HCT116 (cell line): Measurements from ENCODE around the gene TSPEAR. TPM values are rescaled to one million over a fixed set of nuclear protein-coding genes. Genes with fewer than 3 reads are reported as not detected.

Source experiments
- ATAC-seq: fragments of 200-7000 bp; cut with Tn5 transposase; 2 replicates; pipeline ENCODE4 v1.9.1; 2020; ENCODE audit warnings: mild to moderate bottlenecking, moderate library complexity
- BruUV-seq: library from RNA; stranded (reverse); fragments of 400-500 nt; replicated peaks from 2 replicates; lab custom pipeline; 2021; lab: Mats Ljungman, UMichigan
- CTCF ChIA-PET: fragments of 300-600 bp; sonication (Branson Sonifier 250); formaldehyde crosslinking; loops from one replicate; lab custom pipeline; 2021; ENCODE audit warnings: antibody characterized with exemption; lab: Charles Lee
- POLR2A ChIA-PET: fragments of 300-600, 350-600 bp; sonication (Branson Sonifier 250); formaldehyde crosslinking; loops from one replicate; lab custom pipeline; 2021; ENCODE audit warnings: antibody characterized with exemption; lab: Charles Lee
- RAD21 ChIA-PET, 2 experiments: fragments of 300-600 bp; sonication (Branson Sonifier 250); formaldehyde crosslinking; loops; one replicate each; lab custom pipeline; 2023; ENCODE audit warnings: low total read pairs in 2 of 2; ENCODE audit not compliant: uncharacterized antibody in 2 of 2, unreplicated experiment in 2 of 2, low non-redundant PET in 1 of 2; lab: Charles Lee
- DNase-seq: peaks from one replicate; pipeline ENCODE4 v3.0.0-alpha.2; 2010; ENCODE audit warnings: low read depth, low spot score
- H2AFZ ChIP-seq: fragments of 200-600 bp; shearing (Covaris generic), sonication (generic); 2 replicates; pipeline ENCODE4 v1.6.1; 2017; ENCODE audit warnings: low read depth, mixed run types, mixed read lengths, antibody characterized with exemption, low read length; ENCODE audit not compliant: poor library complexity, severe bottlenecking
- H3K27ac ChIP-seq: 2 replicates; pipeline ENCODE4 v1.5.1; 2012; ENCODE audit warnings: low read depth, low read length
- H3K27me3 ChIP-seq: fragments of 200-600 bp; sonication (generic); 2 replicates; pipeline ENCODE4 v1.6.1; 2016; ENCODE audit warnings: mixed run types, low read length, mixed read lengths; ENCODE audit not compliant: insufficient read depth
- H3K36me3 ChIP-seq, 2 experiments: fragments of 200-500 bp in 1 of 2; fragments of 200-600 bp in 1 of 2; sonication (Bioruptor generic) in 1 of 2; sonication (generic) in 1 of 2; 2 replicates each; pipeline versions ENCODE4 v1.5.1 to v1.6.1; 2014 to 2016; ENCODE audit warnings: low read length in 2 of 2, inconsistent platforms in 1 of 2, mixed read lengths in 1 of 2, mixed run types in 1 of 2; ENCODE audit not compliant: insufficient read depth in 2 of 2, control insufficient read depth in 1 of 2
- H3K4me1 ChIP-seq, 2 experiments: fragments of 200-600 bp in 1 of 2; sonication (generic) in 1 of 2; 2 replicates each; pipeline versions ENCODE4 v1.5.1 to v1.6.1; 2012 to 2017; ENCODE audit warnings: low read length in 2 of 2, inconsistent platforms in 1 of 2, mild to moderate bottlenecking in 1 of 2, mixed read lengths in 1 of 2, mixed run types in 1 of 2, moderate library complexity in 1 of 2; ENCODE audit not compliant: insufficient read depth in 2 of 2, control insufficient read depth in 1 of 2
- H3K4me2 ChIP-seq: fragments of 200-600 bp; sonication (generic); 2 replicates; pipeline ENCODE4 v1.6.1; 2017; ENCODE audit warnings: mixed run types, low read length, mixed read lengths
- H3K4me3 ChIP-seq, 2 experiments: fragments of 200-600 bp in 1 of 2; sonication (generic) in 1 of 2; replicated peaks in 1 of 2; 2 replicates each; pipeline ENCODE4 v1.5.1; 2011 to 2016; ENCODE audit warnings: low read length in 2 of 2, control low read depth in 1 of 2, low read depth in 1 of 2, mild to moderate bottlenecking in 1 of 2, mixed read lengths in 1 of 2, mixed run types in 1 of 2
- H3K79me2 ChIP-seq: fragments of 200-600 bp; sonication (generic); 2 replicates; pipeline ENCODE4 v1.6.1; 2017; ENCODE audit warnings: mild to moderate bottlenecking, mixed run types, low read length, moderate library complexity, mixed read lengths; ENCODE audit not compliant: insufficient read depth
- H3K9ac ChIP-seq: fragments of 200-600 bp; sonication (generic); 2 replicates; pipeline ENCODE4 v1.6.1; 2016; ENCODE audit warnings: low read length, mixed read lengths
- H3K9me2 ChIP-seq: fragments of 200-600 bp; sonication (generic), shearing (Covaris generic); 2 replicates; pipeline ENCODE4 v1.6.1; 2017; ENCODE audit warnings: mixed run types, mild to moderate bottlenecking, moderate library complexity; ENCODE audit not compliant: insufficient read depth
- H3K9me3 ChIP-seq, 2 experiments: fragments of 200-500 bp in 1 of 2; fragments of 200-600 bp in 1 of 2; sonication (Bioruptor generic) in 1 of 2; sonication (generic) in 1 of 2; 2 replicates each; pipeline ENCODE4 v1.6.1; 2014 to 2017; ENCODE audit warnings: low read length in 2 of 2, mixed read lengths in 2 of 2, inconsistent platforms in 1 of 2, low read depth in 1 of 2, mild to moderate bottlenecking in 1 of 2, mixed run types in 1 of 2, moderate library complexity in 1 of 2; ENCODE audit not compliant: control insufficient read depth in 1 of 2, insufficient read depth in 1 of 2
- H4K20me1 ChIP-seq: fragments of 200-600 bp; sonication (generic), shearing (Covaris generic); 2 replicates; pipeline ENCODE4 v1.6.1; 2017; ENCODE audit warnings: mixed run types, mild to moderate bottlenecking, moderate library complexity; ENCODE audit not compliant: insufficient read depth
- CBX3 ChIP-seq: IDR thresholded peaks from 2 replicates; pipeline ENCODE4 v1.6.1; 2012; ENCODE audit warnings: low read depth
- CEBPB ChIP-seq: IDR thresholded peaks from 2 replicates; pipeline ENCODE4 v1.6.1; 2012; ENCODE audit warnings: low read depth
- EGR1 ChIP-seq: IDR thresholded peaks from 2 replicates; pipeline ENCODE4 v1.6.1; 2012; ENCODE audit warnings: low read depth
- ELF1 ChIP-seq: IDR thresholded peaks from 2 replicates; pipeline ENCODE4 v1.6.1; 2012; ENCODE audit warnings: low read depth, borderline replicate concordance
- EZH2 ChIP-seq: fragments of 200-600 bp; sonication (generic); IDR thresholded peaks from 2 replicates; pipeline ENCODE4 v1.6.1; 2017; ENCODE audit warnings: antibody characterized with exemption, mixed run types
- FOSL1 ChIP-seq: IDR thresholded peaks from 2 replicates; pipeline ENCODE4 v1.6.1; 2012; ENCODE audit warnings: low read depth
- SIN3A ChIP-seq: IDR thresholded peaks from 2 replicates; pipeline ENCODE4 v1.6.1; 2012; ENCODE audit warnings: low read depth
- SP1 ChIP-seq: IDR thresholded peaks from 2 replicates; pipeline ENCODE4 v1.6.1; 2012; ENCODE audit warnings: low read depth
- intact Hi-C: fragments of 100-400 bp; cut with micrococcal nuclease; formaldehyde crosslinking; loops from 2 replicates; pipeline ENCODE4 v1.10.0; 2022
- total RNA-seq: library from RNA; stranded (reverse); gene quantifications from one replicate; pipeline ENCODE4 v1.2.1, GENCODE V29; 2021; ENCODE audit not compliant: unreplicated experiment
- TF ChIP-seq, protein P1 (sequence below): IDR thresholded peaks from 2 replicates; pipeline ENCODE4 v1.6.1; 2012
- TF ChIP-seq, protein P2 (sequence below), 3 experiments: fragments of 200-600 bp in 1 of 3; sonication (generic) in 1 of 3; IDR thresholded peaks in 2 of 3; conservative IDR thresholded peaks in 1 of 3; 2 replicates each; pipeline ENCODE4 v1.5.1; 2012 to 2017; ENCODE audit warnings: low read depth in 2 of 3, low read length in 2 of 3, antibody characterized with exemption in 1 of 3, borderline replicate concordance in 1 of 3, control low read depth in 1 of 3, mild to moderate bottlenecking in 1 of 3, mixed read lengths in 1 of 3, mixed run types in 1 of 3, moderate library complexity in 1 of 3; ENCODE audit not compliant: insufficient read depth in 1 of 3
- TF ChIP-seq, protein P3 (sequence below): IDR thresholded peaks from 2 replicates; pipeline ENCODE4 v1.6.1; 2012; ENCODE audit warnings: low read depth

TSPEAR gene
- total RNA-seq, 1 experiment from 2014 or later, result not detected

DNA sequence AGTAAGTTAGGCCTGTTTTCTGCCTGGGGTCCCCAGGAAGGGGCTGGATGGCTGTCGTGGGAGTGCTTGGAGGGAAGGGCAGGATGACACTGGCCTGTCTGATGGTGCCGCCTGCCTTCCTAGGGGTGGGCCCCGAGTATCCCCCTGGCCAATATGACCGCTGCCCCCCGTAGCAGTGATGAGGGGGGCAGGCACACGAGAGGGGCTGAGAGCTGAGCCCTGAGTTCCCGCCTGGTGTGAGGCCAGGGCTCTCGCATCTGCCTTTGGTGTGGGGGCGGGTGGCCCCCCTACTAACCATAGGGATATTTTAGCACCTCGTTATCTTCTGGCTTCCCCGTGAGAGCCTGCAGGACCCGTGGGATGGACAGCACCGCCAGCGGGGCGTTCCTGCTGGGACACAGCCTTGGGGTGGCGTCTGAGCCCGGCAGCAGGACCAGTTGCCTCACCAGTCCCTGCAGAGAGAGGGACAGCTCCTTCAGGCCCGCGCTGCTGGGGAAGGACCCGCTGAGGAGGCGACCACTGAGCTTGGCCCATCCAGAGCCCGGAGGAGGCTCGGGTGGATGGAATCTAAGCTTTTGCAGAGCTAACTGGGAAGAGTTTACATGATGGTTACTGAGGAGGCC, 181.8 kb downstream of the TSPEAR start:
- DNase-seq (no peak), ATAC-seq (no peak)
- H3K27ac ChIP-seq, result no peak overlapping the region
- H3K4me3 ChIP-seq, result no peak overlapping the region
- H2AFZ ChIP-seq, result no peak overlapping the region
- H3K79me2 ChIP-seq, result no peaks in the 10 kb centered on the region
- no TSS peak for BruUV-seq
- no peak overlapping the region for H3K9ac ChIP-seq
- H3K4me1 ChIP-seq, result no peaks in the 10 kb centered on the region
- no peak overlapping the region for H3K4me2 ChIP-seq
- H3K9me3 ChIP-seq, result peaks cover under 1% of the 10 kb centered on the region in 2 experiments; a peak in 1 of 4 replicates
- CTCF ChIA-PET, result no interaction called here
- RAD21 ChIA-PET, result no interaction called here
- H4K20me1 ChIP-seq, result no peaks in the 10 kb centered on the region
- TF ChIP-seq CBX3, result no peak
- TF ChIP-seq, protein P1, sequence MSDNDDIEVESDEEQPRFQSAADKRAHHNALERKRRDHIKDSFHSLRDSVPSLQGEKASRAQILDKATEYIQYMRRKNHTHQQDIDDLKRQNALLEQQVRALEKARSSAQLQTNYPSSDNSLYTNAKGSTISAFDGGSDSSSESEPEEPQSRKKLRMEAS, result no peak
- no peak for TF ChIP-seq SP1
- TF ChIP-seq, protein P2, sequence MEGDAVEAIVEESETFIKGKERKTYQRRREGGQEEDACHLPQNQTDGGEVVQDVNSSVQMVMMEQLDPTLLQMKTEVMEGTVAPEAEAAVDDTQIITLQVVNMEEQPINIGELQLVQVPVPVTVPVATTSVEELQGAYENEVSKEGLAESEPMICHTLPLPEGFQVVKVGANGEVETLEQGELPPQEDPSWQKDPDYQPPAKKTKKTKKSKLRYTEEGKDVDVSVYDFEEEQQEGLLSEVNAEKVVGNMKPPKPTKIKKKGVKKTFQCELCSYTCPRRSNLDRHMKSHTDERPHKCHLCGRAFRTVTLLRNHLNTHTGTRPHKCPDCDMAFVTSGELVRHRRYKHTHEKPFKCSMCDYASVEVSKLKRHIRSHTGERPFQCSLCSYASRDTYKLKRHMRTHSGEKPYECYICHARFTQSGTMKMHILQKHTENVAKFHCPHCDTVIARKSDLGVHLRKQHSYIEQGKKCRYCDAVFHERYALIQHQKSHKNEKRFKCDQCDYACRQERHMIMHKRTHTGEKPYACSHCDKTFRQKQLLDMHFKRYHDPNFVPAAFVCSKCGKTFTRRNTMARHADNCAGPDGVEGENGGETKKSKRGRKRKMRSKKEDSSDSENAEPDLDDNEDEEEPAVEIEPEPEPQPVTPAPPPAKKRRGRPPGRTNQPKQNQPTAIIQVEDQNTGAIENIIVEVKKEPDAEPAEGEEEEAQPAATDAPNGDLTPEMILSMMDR (IDR thresholded peaks at IDR 0.05 in 2 of 3, conservative IDR thresholded peaks at IDR 0.05 in 1 of 3; ENCODE audit: borderline replicate concordance in 1 of 3, insufficient read depth in 1 of 3, low read depth in 2 of 3, low read length in 2 of 3), result no peak
- TF ChIP-seq CEBPB, result no peak
- TF ChIP-seq FOSL1, result no peak
- TF ChIP-seq SIN3A, result no peak
- TF ChIP-seq ELF1, result no peak
- POLR2A ChIA-PET, result no interaction called here
- no peaks in the 10 kb centered on the region for H3K9me2 ChIP-seq
- no peaks in the 10 kb centered on the region for H3K27me3 ChIP-seq
- no peaks in the 10 kb centered on the region for H3K36me3 ChIP-seq
- intact Hi-C loops, result no loop called here

DNA sequence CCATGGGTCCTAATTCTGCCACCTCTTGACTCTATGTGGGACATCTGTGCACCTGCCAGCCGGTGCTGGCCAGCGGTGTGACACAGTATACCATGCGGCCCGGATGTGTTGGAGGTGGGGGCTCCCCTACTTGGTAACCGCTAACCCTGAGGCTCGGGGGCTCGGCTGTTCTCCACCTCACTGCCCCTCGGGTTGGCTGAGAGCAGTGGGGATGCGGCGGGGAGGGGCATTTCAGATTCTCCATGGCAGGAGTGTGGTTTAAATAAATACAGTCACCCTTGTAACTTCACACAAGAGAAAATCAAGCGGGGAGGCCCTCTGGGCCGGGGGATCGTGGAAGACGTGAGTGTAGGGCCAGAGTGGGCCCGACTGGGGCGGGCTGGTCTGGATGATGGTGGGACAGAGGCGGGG, 182.4 kb downstream of the TSPEAR start:
- Histone ChIP-seq H3K27ac (no peak overlapping the region), H3K4me2 (no peak overlapping the region), H3K9me3 (peaks cover 4 to 6% of the 10 kb centered on the region in 2 experiments; a peak in 1 of 4 replicates), H2AFZ (no peak overlapping the region), H3K9me2 (no peaks in the 10 kb centered on the region), H3K27me3 (no peaks in the 10 kb centered on the region), H3K4me3 (no peak overlapping the region), H3K4me1 (no peaks in the 10 kb centered on the region), H3K79me2 (no peaks in the 10 kb centered on the region), H3K9ac (no peak overlapping the region), H3K36me3 (no peaks in the 10 kb centered on the region), H4K20me1 (no peaks in the 10 kb centered on the region)
- no peak for DNase-seq
- RAD21 ChIA-PET, result no interaction called here
- TF ChIP-seq EGR1 (no peak), EZH2 (no peak), ELF1 (no peak)
- TF ChIP-seq, protein P3, sequence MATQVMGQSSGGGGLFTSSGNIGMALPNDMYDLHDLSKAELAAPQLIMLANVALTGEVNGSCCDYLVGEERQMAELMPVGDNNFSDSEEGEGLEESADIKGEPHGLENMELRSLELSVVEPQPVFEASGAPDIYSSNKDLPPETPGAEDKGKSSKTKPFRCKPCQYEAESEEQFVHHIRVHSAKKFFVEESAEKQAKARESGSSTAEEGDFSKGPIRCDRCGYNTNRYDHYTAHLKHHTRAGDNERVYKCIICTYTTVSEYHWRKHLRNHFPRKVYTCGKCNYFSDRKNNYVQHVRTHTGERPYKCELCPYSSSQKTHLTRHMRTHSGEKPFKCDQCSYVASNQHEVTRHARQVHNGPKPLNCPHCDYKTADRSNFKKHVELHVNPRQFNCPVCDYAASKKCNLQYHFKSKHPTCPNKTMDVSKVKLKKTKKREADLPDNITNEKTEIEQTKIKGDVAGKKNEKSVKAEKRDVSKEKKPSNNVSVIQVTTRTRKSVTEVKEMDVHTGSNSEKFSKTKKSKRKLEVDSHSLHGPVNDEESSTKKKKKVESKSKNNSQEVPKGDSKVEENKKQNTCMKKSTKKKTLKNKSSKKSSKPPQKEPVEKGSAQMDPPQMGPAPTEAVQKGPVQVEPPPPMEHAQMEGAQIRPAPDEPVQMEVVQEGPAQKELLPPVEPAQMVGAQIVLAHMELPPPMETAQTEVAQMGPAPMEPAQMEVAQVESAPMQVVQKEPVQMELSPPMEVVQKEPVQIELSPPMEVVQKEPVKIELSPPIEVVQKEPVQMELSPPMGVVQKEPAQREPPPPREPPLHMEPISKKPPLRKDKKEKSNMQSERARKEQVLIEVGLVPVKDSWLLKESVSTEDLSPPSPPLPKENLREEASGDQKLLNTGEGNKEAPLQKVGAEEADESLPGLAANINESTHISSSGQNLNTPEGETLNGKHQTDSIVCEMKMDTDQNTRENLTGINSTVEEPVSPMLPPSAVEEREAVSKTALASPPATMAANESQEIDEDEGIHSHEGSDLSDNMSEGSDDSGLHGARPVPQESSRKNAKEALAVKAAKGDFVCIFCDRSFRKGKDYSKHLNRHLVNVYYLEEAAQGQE, result no peak
- no TSS peak for BruUV-seq
- no peak for ATAC-seq
- POLR2A ChIA-PET, result no interaction called here
- intact Hi-C loops, result no loop called here
- CTCF ChIA-PET, result no interaction called here
